Stimulated activated CD8-positive, alpha-beta memory T cell treated with anti-CD3 and anti-CD28 coated beads, Interleukin-4, amount 100 ng/mL, for 24 hours (primary cell): Measurements from ENCODE around the gene INPP4A.

ENCODE experiments used
- DNase-seq: peaks from one replicate; pipeline ENCODE4 v3.0.0-alpha.2; 2020; ENCODE audit warnings: low read depth

The INPP4A gene

DNA sequence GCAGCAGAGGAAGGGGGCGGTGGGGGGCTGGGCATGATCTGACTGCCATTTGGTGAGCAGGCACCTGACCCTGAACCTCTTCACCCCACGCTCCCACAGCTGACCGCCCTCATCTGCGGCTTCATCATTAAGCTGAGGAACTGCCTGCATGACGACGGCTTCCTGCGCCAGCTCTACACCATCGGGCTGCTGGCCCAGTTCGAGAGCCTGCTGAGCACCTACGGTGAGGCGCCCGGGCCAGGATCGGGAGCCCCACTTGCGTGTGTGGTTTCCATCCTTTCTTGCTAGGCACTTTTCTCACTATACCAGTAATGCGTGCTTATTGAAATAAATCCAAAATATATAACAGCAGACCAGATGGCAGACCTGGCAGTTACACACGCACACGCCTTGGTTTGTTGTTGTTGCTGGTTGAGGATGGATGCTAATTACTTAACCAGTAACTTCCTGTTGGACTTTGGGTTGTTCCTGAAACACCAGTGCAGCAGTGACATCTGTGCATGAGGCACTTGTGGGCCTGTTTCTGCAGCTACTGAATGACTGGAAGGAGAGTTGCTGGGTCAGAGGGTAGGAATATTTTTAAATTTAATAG, 120.0 kb downstream of the INPP4A start:
- no peak for DNase-seq

DNA sequence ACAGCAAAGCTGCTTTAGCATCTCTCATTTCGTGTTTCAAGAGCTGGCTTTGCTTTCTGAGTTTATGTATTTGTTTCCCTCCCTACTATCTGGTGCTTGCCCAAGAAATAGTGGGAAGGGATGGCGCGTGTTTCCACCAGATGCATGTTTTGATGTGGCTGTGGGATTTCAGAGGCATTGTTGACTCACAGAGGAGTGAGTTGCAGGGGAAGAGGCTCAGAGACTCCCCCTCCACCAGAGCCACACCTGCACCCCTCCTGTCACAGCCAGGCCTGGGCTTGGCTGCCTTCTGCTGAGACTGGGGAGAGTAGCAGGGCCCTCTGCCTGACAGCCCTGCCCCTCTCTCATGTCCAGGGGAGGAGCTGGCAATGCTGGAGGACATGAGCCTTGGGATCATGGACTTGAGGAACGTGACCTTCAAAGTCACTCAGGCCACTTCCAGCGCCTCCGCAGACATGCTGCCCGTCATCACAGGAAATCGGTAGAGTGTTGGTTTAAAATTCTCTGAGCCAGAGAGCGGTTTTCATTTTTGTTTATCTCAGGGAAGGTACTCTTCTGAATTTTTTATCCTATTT, 120.7 kb downstream of the INPP4A start:
- DNase-seq: no peak

DNA sequence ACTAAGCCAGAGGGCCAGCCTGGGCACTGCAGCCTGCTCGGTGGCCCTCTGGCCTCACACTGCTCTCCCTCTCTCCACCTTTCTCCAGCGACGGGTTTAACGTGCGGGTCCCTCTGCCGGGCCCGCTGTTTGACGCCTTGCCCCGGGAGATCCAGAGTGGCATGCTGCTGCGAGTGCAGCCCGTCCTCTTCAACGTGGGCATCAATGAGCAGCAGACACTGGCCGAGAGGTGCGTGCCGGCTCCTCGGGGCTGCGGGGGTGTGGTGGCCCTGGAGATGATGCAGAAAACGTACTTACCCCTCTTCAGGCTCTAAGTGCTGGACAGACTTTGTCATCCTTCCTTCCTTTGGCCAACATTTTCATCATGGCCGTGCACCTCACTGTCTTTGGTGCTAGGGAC, 121.3 kb downstream of the INPP4A start:
- no peak for DNase-seq

DNA sequence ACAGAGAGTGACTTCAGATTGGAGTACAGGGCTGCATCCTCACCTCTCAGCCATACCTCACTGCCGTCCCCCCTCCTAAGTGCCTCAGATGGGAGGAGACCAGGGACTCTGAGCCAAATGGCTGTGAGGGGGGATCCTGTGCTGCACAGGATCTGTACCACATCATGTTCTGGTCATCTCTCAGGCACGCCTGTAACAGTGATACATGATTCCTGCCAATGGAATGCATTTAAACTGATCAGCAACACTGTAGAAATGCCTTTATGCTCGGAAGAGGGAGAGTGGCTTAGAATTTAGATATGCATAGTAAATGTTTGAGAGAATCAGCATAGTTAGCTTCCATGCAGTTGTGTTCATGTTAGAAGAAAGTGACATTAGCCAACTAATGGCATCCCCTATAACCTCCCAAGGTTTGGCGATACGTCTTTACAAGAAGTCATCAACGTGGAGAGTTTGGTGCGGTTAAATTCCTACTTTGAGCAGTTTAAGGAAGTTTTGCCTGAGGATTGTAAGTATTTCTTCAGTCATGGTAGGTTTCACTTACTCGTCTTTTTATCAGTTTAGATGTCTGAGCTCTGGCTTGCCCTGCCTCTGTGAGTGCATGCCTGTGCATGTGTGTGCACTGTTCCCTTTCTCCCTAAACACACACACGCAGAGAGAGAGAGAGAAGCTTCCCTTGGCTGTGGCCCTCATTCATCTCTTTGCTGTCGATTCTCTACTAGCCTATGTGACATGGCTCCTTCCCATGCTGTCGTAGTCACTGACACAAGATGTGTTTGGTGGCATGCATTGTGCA, 123.7 kb downstream of the INPP4A start:
- DNase-seq: no peak

DNA sequence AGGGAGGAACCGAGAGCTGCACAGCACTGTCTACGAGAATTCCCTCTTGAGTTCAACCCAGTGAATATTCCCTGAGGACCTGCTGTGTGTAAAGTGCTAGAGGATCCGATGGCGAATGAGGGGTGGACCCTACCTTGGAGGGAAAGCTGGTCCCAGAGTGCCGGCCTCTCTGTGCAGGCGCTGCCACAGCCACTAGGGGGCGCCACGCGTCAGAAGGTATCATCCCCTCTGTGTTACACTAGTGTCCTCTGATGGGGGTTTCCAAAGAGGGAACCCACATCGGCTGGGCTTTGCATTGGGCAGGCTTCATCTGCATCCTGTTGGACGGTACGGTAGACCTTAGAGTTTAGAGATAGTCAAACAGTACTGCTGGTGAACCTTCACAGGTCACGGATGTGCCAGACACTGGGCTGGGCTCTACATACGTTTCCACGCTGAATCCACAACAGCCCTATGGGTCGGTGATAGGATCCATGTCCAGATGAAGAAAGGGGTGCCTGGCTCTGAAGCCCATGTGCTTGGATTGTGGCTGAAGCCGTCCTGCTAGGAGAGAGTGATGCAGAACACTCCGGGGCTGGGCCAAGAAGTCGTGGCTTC, 124.6 kb downstream of the INPP4A start:
- peak; percentile 59 for DNase-seq

DNA sequence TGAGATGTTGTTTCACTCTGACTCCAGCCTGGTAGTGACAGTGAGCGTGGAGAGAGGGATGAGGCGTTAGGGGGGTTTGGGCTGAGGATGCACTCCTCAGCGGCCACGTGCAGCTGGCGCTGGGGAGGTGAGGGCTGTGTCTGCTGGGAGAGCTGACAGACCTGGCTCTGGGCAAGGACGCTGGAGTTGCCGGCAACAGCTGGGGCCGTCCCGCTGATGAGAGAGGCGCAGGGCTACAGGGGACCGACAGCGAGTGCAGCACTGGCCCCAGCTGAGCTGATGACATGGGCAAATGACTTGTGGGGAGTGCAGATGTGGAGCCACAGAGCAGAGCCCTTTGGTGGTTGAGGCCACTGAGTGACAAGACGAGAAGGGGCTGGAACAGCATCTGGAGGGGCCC, 125.3 kb downstream of the INPP4A start:
- DNase-seq: no peak

DNA sequence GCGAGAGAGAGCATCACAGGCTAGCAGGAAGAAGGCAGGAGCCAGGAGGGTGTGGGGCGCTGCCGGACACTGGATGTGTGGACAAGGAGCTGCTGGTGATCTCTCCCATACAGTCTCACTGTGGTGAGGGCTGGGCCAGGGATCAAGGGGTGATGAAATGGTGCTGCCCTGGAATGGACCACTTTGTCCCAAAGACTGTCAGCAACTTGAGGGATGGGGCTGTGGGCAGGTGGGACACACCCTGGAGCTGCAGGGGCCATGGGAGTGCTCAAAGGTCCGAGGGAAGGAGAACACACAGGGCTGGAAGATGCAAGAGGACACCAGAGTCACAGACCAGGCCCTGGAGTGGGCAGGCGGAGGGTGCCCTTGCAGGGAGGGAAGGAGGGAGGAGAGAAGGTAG, 125.7 kb downstream of the INPP4A start:
- no peak for DNase-seq

DNA sequence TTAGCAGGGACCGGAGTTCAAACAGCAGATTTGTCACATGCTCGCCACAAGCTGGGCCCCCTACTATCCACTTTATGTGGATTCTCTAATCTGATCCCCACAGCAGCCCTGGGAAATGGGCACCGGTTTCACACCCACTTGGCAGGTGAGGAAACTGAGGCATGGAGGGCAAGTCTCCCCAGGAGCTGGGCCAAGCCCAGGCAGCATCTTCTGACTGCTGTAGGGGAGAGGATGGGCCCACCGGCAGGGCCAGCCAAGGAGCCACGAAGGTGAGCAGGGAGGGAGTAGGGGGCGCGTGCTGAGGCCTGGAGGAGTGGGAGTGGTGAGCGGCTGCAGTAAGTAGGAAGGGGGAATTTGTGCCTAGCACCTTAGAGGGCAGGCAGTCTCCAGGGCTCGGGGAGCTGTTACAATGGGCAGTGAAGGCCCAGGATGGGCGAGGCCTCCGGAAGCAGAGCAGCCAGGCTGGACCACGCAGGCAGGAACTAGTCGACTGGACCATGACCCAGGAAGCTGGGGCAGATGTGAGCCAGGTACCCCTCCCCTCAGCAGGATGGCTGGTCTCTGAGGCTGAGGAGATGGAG, 126.6 kb downstream of the INPP4A start:
- DNase-seq: no peak

DNA sequence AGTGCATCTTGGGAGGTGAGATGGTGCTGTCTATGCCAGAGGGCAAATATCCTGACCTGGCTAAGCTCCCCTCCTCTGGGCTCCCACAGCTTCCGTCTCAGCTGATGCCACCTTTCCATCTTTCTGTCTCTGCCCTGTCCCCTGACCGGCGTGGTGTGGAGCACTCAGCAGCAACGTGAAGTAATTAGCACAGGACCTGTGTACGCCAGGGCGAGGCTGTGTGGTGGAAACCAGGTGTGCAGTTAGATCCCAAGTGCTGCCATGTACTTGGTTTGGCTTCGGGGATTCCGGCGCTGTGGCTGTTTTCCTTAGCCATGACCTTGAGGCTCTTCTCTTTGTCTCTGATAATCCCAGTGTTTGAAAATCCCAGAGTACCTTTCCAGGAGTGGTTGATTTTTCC, 127.1 kb downstream of the INPP4A start:
- DNase-seq: no peak

DNA sequence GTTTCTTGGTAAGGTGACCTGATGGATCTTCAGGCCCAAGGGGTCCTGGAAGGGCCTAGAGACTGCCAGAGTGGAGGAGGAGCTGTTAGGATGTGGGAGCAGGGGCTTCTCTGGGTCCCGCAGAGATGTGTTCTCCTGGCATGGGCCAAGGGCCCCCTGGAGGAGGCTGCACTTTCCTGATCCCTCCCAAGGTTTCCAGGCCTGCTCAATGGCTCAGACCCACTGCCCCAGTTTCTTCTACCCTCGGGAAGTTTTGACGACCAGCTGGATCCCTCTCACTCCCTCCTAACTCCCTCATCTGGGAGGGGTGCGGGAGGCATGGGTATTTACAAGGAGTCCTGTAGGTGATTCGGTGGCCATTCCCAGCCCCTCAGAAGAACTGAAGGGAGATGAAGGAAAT, 127.6 kb downstream of the INPP4A start:
- no peak for DNase-seq

DNA sequence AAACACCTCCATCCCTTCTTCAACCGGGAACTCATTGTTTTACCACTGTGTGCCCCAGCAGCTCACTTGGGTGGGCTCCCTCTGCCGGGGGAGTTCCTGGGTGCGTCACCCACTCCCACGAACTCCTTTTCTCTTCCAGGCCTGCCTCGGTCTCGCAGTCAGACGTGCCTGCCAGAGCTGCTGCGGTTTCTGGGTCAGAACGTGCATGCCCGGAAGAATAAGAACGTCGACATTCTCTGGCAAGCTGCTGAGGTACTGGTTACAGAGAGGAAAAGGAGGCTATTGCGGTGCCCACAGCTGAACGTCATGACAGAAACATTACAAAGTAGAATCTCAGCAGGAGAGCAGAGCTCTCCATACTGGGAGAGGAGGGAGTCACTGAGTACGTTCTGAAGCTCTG, 128.0 kb downstream of the INPP4A start:
- no peak for DNase-seq

DNA sequence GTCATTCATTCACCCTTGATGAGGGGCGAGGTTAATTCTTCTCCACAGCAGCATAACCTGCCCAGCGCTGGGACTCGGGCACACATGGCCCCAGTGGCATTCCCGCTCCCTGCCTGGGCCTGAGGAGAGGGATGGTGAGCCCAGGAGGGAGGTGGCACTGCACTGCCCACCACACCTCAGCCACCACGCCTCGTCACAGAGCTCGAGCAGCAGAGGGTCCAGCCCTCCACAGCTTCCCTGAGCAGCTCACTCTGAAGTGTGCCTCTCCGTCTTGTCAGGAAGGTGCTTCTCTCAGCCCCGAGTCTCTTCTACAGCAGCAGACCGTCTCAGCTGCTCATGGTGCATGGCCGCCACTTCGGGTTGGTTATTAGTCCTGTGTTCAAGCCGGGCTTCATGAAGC, 128.8 kb downstream of the INPP4A start:
- DNase-seq: no peak

DNA sequence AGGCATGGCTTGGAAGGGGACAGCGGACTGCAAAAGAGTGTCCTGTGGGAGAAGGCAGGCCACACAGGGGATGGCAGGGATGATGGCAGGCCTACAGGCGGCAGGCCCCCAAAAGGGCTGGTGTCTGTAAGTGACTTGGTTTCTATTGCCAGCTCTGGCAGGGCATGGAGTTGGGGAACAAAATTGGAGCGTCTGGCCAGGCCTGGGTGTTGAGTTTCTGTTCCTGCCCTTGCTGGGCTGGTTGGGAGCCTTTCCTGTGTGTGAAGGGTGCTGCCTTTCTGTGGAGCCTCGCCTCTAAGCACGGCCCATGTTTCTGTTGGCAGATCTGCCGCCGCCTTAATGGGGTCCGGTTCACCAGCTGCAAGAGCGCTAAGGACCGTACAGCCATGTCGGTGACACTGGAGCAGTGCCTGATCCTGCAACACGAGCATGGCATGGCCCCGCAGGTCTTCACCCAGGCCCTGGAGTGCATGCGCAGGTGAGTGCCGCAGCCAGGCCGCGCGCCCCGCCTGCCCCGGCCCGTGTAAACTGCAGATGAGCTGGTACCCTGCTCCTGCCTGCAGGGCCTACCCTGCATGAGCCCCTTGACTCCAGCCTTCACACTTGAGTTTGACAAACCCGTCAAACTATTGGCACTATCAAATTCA, 132.1 kb downstream of the INPP4A start:
- no peak for DNase-seq

DNA sequence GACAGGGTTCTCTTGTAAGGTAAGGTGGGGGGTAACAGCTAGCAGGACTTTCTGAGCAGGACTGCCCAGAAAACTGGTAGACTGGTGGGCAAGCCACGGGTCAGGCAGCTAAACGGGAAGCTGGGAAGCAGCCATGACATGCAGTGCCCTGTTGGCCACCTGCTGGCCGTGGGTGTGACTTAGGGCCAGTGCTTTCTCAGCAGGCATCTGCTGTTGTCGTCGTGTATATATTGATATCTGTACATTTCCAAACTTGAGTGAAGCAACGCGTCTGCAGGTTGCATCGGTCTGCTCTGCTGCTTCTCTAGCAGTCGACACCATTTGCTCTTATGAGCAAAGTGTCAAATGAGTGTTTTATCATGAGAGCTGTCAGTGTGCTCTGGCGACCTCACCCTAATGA, 132.7 kb downstream of the INPP4A start:
- no peak for DNase-seq

DNA sequence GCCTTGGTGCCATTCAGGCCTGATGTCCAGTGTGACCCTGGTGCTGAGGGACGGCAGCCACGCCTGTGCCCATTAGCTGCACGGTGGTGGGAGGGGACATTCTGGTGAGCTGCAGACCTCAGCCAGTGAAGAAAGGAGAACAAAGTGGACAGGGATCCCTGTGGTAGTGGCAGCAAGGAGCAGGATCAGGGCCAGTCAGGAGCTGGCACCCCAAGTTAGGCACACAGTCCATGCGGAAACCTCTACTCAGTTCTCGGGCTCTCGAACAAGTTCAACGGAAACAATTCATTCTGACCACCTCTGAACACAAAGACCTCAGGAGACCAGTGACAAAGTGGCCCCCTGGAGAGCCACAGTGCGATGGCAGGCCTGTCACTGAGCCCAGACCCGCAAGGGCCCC, 133.6 kb downstream of the INPP4A start:
- DNase-seq: no peak

DNA sequence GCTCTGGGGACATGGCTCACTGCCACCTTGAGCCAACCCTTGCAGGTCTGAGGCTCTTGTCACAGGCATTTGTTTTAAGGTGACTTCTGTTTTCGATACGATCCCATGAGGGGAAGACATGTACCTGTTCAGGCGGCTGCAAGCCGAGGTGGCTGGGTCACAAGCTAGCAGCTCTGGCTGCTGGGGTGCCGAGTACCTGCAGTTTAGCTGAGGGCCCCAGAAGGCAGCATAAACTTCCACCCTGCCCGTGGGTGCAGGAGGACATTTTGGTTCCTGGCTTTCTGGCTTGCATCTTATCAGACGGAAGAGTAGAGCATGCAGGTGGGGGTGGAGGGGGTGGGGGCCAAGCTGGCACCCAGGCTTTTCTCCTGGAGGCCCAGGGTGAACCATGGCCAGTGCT, 135.3 kb downstream of the INPP4A start:
- DNase-seq: no peak

DNA sequence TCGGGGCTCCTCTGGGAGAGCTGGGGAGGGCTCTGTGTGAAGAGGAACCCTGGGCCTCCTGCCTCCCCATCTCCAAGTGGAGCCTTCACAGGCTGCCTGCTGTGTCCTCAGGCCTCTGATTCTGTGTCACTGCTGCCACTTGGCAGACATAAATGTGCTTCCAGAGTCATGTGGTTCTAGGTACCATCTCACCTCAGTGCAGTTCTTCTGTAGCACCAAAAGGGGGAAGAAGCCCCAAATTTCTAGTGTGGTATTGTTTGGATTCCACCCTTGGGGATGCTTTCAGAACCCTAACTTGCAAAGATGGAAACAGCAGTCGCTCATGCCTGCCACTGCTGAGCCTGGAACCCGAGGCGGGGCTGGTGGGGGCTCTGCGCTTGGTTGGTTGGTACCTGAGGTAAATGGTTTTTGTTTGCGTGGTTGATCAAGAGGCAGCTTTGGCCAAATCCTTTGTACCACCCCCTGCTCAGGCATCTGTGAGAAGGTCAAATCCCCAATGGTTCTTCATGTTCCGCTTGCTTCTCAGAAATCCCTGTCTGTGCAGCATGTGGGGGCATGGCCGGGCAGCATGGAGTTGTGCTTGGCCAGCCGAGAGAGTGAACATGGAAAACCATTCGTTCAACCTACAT, 136.1 kb downstream of the INPP4A start:
- no peak for DNase-seq

DNA sequence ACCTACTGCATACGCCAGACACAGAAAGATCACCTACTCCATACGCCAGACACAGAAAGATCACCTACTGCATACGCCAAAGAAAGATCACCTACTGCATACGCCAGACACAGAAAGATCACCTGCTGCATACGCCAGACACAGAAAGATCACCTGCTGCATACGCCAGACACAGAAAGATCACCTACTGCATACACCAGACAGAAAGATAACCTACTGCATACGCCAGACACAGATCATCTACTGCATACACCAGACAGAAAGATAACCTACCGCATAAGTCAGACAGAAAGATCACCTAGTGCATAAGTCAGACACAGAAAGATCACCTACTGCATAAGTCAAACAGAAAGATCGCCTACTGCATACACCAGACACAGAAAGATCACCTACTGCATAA, 137.9 kb downstream of the INPP4A start:
- DNase-seq: no peak

DNA sequence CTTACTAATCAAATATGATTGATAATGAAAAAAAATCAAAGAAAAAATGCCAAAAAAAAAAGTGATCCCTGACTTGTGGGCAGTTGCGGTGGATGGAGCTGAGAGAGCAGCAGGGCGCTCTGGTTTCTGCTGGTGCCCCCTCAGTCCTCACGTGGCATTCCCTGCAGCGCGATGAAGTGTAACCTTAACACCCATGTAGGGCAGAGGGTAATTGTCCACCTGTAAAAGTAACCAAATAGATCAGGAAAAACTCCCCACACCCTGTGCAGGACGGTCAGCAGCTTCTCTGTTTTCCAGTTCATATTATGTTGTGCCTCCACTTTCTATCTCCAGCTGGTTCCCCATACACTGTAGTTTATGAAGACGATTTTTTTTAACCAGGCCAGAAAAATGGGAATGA, 138.6 kb downstream of the INPP4A start:
- DNase-seq: no peak

DNA sequence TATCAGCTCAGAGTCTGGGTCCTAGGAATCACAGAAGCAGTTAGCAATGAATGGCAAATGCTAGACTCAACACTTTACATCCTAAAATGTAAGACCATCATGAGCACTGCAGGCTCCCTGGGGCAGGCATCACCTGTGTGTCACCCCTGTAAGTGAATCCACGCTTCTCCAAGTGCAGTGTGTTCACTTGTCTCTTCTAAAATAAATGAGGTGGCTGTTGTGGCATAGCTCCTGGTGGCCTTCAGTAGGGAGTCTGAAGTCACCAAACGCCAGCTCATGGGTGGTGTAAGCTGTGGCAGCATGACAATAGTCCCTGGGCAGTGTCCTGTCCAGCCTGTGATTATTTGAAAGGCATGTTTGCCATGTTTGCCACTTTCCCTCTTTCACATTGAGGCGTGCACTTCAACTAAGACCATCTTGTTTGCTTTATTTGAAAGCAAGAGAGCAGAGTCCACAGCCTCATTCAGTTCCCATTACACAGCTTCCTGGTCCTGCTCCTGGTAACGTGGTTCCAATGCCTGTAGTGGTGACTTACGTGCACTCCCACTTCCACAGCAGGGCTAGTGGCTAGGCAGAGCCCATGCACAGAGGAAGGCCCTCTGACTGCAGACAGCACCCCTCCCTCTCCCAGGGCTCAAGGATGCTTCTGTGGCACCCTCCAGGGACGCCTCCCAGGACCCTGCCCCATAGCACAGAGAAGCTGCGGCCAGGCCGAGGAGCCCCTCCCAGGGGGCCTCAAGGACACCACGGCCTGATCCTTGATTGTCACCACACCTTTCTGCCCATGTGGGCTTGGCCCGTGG, 139.4 kb downstream of the INPP4A start:
- no peak for DNase-seq

DNA sequence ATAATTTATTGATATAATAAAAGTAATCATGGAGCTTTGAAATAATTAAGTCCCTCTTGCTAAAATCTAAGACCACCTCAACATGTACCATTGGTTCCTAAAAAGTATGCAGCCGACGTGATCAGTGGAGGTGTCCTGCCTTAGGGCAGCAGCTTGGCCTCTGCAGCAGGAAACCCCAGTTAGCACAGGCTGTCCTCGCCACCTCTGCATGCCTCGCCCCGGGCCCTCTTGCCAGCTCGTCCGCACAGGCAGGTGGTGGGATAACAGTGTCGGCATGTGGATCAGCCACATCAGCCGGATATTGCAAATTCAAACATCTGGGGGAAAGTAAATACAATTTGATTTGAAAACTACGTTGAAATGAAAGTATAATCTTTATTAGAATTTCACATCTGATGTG, 140.7 kb downstream of the INPP4A start:
- no peak for DNase-seq
